AG04449 (cell line): ENCODE results near the gene CDC73.

ENCODE experiments used
- CTCF ChIA-PET: fragments of 350-600 bp; formaldehyde crosslinking; extraction: SDS; loops from one replicate; lab custom pipeline; 2021; ENCODE audit warnings: antibody characterized with exemption; lab: Yijun Ruan, JAX
- POLR2A ChIA-PET: fragments of 400-600, 350-600 bp; formaldehyde crosslinking; extraction: SDS; loops from one replicate; lab custom pipeline; 2020; ENCODE audit warnings: antibody characterized with exemption, inconsistent platforms; lab: Yijun Ruan, JAX
- DNase-seq: peaks from one replicate; pipeline ENCODE4 v3.0.0-alpha.2; 2010; ENCODE audit warnings: low read depth, low spot score
- H3K4me3 ChIP-seq: 2 replicates; pipeline ENCODE4 v1.5.1; 2011; ENCODE audit warnings: low read depth, mild to moderate bottlenecking, control low read depth, low read length
- CTCF ChIP-seq: IDR thresholded peaks from one replicate; pipeline ENCODE4 v1.5.1; 2011; ENCODE audit warnings: mild to moderate bottlenecking, moderate library complexity, low read length, control low read depth, inconsistent platforms; ENCODE audit not compliant: insufficient read depth; ENCODE audit errors: missing control alignments

Gene CDC73

GRCh38 chr1:193121616-193122593 lies at the start of gene CDC73:
TSS of gene CDC73 (plus strand) at chr1:193122031. CDS start at chr1:193122201, 170 bp downstream.
- peak; percentile 98 for TF ChIP-seq CTCF
- ChIA-PET POLR2A (interaction anchor here (0.7 to 2.1 kb wide), 4 partner anchors 10 to 1619 kb away, joined by 3 to 24 read pairs (median 5); partner anchors contain the start of genes GLRX2 and UCHL5), CTCF (interaction anchor here (0.8 to 4.8 kb wide), 9 partner anchors 9 to 647 kb away, joined by 3 to 78 read pairs (median 11); partner anchors contain the start of gene GLRX2)
- peak within 1 kb of the TSS; percentile 89 for H3K4me3 ChIP-seq
- DNase-seq, result peak; percentile 82

- CTCF ChIA-PET, result interaction anchor here (0.8 kb wide), 1 partner anchor 14 kb away, joined by 3 read pairs; no protein-coding TSS in a partner anchor
- POLR2A ChIA-PET, result no interaction called here
- no peak for DNase-seq
- no peak overlapping the region for H3K4me3 ChIP-seq
- TF ChIP-seq CTCF, result no peak
These were observed 43.8 kb upstream of the CDC73 start for GRCh38 chr1:193077991-193078390.

GRCh38 chr1:193079187-193079586 lies 42.6 kb upstream of the CDC73 start:
- POLR2A ChIA-PET, result no interaction called here
- CTCF ChIA-PET, result no interaction called here
- no peak for DNase-seq
- no peak for TF ChIP-seq CTCF
- H3K4me3 ChIP-seq, result no peak overlapping the region

GRCh38 chr1:193083365-193084088 lies 38.3 kb upstream of the CDC73 start:
- no peak for TF ChIP-seq CTCF
- no peak for DNase-seq
- ChIA-PET POLR2A (no interaction called here), CTCF (interaction anchor here (0.9 kb wide), 1 partner anchor 20 kb away, joined by 3 read pairs; no protein-coding TSS in a partner anchor)
- no peak overlapping the region for H3K4me3 ChIP-seq

GRCh38 chr1:193085263-193085662 lies 36.6 kb upstream of the CDC73 start:
- no peak for DNase-seq
- no peak overlapping the region for H3K4me3 ChIP-seq
- ChIA-PET CTCF (no interaction called here), POLR2A (no interaction called here)
- no peak for TF ChIP-seq CTCF
